HEK293 (cell line): ENCODE results near the gene ASCL5.

Experiments used
- CTCF ChIA-PET: fragments of 350-600 bp; formaldehyde crosslinking; extraction: SDS; loops from one replicate; lab custom pipeline; 2021; ENCODE audit warnings: antibody characterized with exemption; lab: Yijun Ruan, JAX
- POLR2A ChIA-PET: fragments of 300-600 bp; formaldehyde crosslinking; extraction: SDS; loops from one replicate; lab custom pipeline; 2020; ENCODE audit warnings: antibody characterized with exemption, inconsistent platforms; lab: Yijun Ruan, JAX
- H3K27ac ChIP-seq: fragments of 200-500 bp; sonication (Bioruptor generic); 2 replicates; pipeline ENCODE4 v1.5.1; 2014; ENCODE audit warnings: low read depth, low read length, control low read depth, inconsistent platforms; ENCODE audit errors: extremely low read depth
- H3K36me3 ChIP-seq, 2 experiments: fragments of 200-500 bp in 1 of 2; sonication (Bioruptor generic) in 1 of 2; 1 replicate in 1 of 2; 2 replicates in 1 of 2; pipeline ENCODE4 v1.5.1; 2014 to 2017; ENCODE audit warnings: inconsistent platforms in 2 of 2, low read length in 2 of 2; ENCODE audit not compliant: control insufficient read depth in 2 of 2, insufficient read depth in 1 of 2
- H3K4me1 ChIP-seq: fragments of 200-500 bp; sonication (Bioruptor generic); 2 replicates; pipeline ENCODE4 v1.5.1; 2014; ENCODE audit warnings: mild to moderate bottlenecking, low read length, inconsistent platforms; ENCODE audit not compliant: control insufficient read depth, insufficient read depth
- H3K4me3 ChIP-seq: 2 replicates; pipeline ENCODE4 v1.5.1; 2011; ENCODE audit warnings: low read depth, mild to moderate bottlenecking, control low read depth, low read length, moderate library complexity
- H3K9me3 ChIP-seq: fragments of 200-500 bp; sonication (Bioruptor generic); 2 replicates; pipeline ENCODE4 v1.5.1; 2014; ENCODE audit warnings: low read depth, low read length, inconsistent platforms; ENCODE audit not compliant: control insufficient read depth, insufficient read depth
- KLF1 ChIP-seq: fragments of 450-650 bp; formaldehyde crosslinking; IDR thresholded peaks from 2 replicates; pipeline ENCODE4 v1.5.1; 2016; ENCODE audit warnings: missing biosample characterization, missing genetic modification characterization
- REPIN1 ChIP-seq: fragments of 450-650 bp; formaldehyde crosslinking; IDR thresholded peaks from 2 replicates; pipeline ENCODE4 v1.5.1; 2017; ENCODE audit warnings: missing biosample characterization, missing genetic modification characterization, low read depth
- ZIC2 ChIP-seq: fragments of 450-650 bp; formaldehyde crosslinking; IDR thresholded peaks from 2 replicates; pipeline ENCODE4 v1.5.1; 2016; ENCODE audit warnings: missing biosample characterization, missing genetic modification characterization
- ZNF175 ChIP-seq: fragments of 450-650 bp; formaldehyde crosslinking; IDR thresholded peaks from 2 replicates; pipeline ENCODE4 v1.5.1; 2016; ENCODE audit warnings: missing biosample characterization, missing genetic modification characterization
- ZNF239 ChIP-seq: fragments of 450-650 bp; formaldehyde crosslinking; IDR thresholded peaks from 2 replicates; pipeline ENCODE4 v1.5.1; 2016; ENCODE audit warnings: missing biosample characterization, missing genetic modification characterization
- ZNF311 ChIP-seq: fragments of 450-650 bp; formaldehyde crosslinking; IDR thresholded peaks from 2 replicates; pipeline ENCODE4 v1.5.1; 2017; ENCODE audit warnings: missing biosample characterization, missing genetic modification characterization, borderline replicate concordance
- ZNF426 ChIP-seq: fragments of 450-650 bp; formaldehyde crosslinking; IDR thresholded peaks from 2 replicates; pipeline ENCODE4 v1.5.1; 2017; ENCODE audit warnings: missing biosample characterization, missing genetic modification characterization, mild to moderate bottlenecking, inconsistent platforms, moderate library complexity
- ZNF596 ChIP-seq: fragments of 450-650 bp; IDR thresholded peaks from 2 replicates; pipeline ENCODE4 v1.5.0; 2018; ENCODE audit warnings: missing biosample characterization, mild to moderate bottlenecking, missing genetic modification characterization, moderate library complexity
- ZSCAN23 ChIP-seq: fragments of 450-650 bp; formaldehyde crosslinking; IDR thresholded peaks from 2 replicates; pipeline ENCODE4 v1.5.1; 2016; ENCODE audit warnings: missing biosample characterization, missing genetic modification characterization
- TF ChIP-seq, protein P1 (sequence below): fragments of 450-650 bp; formaldehyde crosslinking; IDR thresholded peaks from 2 replicates; pipeline ENCODE4 v1.5.0; 2017; ENCODE audit warnings: missing biosample characterization, missing genetic modification characterization, borderline replicate concordance
- TF ChIP-seq, protein P2 (sequence below): fragments of 450-650 bp; formaldehyde crosslinking; IDR thresholded peaks from 2 replicates; pipeline ENCODE4 v1.5.1; 2016; ENCODE audit warnings: missing biosample characterization, missing genetic modification characterization
- TF ChIP-seq, protein P3 (sequence below): fragments of 450-650 bp; formaldehyde crosslinking; optimal IDR thresholded peaks from 2 replicates; pipeline ENCODE3; 2016; ENCODE audit warnings: missing biosample characterization, mild to moderate bottlenecking, missing genetic modification characterization
- TF ChIP-seq, protein P4 (sequence below): fragments of 450-650 bp; formaldehyde crosslinking; IDR thresholded peaks from 2 replicates; pipeline ENCODE4 v1.5.1; 2016; ENCODE audit warnings: missing biosample characterization, missing genetic modification characterization
- TF ChIP-seq, protein P5 (sequence below): fragments of 450-650 bp; formaldehyde crosslinking; IDR thresholded peaks from 2 replicates; pipeline ENCODE4 v1.5.1; 2016; ENCODE audit warnings: missing biosample characterization, missing genetic modification characterization, low read depth

Gene ASCL5

DNA sequence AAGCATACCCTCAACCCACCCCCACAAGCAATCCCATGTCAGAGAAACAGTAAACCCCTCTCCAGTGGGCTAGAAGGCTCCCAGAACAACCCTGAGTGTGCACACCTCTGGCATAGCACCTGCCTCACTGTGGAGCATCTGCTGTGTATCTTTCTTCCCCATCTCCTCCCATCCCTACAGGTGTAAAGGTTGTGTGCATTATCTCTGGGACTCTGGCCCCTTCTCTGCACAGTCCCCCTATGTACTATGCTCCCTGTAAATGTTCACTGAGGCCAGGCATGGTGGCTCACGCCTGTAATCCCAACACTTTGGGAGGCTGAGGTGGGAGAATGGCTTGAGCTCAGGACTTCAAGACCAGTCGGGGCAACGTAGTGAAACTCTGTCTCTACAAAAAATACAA is 14.1 kb downstream of the ASCL5 start:
- Histone ChIP-seq H3K4me3 (no peak overlapping the region), H3K4me1 (no peaks in the 10 kb centered on the region), H3K27ac (no peak overlapping the region), H3K36me3 (no peaks in the 10 kb centered on the region), H3K9me3 (no peaks in the 10 kb centered on the region)
- CTCF ChIA-PET, result interaction anchor here (0.6 to 3.5 kb wide), 7 partner anchors 15 to 141 kb away, joined by 4 to 44 read pairs (median 12); no protein-coding TSS in a partner anchor
- POLR2A ChIA-PET, result interaction anchor here (0.9 kb wide), 1 partner anchor 87 kb away, joined by 3 read pairs; no protein-coding TSS in a partner anchor
- TF ChIP-seq, protein P1, sequence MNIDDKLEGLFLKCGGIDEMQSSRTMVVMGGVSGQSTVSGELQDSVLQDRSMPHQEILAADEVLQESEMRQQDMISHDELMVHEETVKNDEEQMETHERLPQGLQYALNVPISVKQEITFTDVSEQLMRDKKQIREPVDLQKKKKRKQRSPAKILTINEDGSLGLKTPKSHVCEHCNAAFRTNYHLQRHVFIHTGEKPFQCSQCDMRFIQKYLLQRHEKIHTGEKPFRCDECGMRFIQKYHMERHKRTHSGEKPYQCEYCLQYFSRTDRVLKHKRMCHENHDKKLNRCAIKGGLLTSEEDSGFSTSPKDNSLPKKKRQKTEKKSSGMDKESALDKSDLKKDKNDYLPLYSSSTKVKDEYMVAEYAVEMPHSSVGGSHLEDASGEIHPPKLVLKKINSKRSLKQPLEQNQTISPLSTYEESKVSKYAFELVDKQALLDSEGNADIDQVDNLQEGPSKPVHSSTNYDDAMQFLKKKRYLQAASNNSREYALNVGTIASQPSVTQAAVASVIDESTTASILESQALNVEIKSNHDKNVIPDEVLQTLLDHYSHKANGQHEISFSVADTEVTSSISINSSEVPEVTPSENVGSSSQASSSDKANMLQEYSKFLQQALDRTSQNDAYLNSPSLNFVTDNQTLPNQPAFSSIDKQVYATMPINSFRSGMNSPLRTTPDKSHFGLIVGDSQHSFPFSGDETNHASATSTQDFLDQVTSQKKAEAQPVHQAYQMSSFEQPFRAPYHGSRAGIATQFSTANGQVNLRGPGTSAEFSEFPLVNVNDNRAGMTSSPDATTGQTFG (tag by site-specific recombination), result no peak
- TF ChIP-seq ZNF596 (tag by site-specific recombination) (no peak), KLF1 (no peak), ZSCAN23 (no peak), REPIN1 (tag by site-specific recombination) (no peak), ZNF239 (no peak), ZNF175 (tag by site-specific recombination) (no peak), ZNF311 (no peak)
- TF ChIP-seq, protein P2, sequence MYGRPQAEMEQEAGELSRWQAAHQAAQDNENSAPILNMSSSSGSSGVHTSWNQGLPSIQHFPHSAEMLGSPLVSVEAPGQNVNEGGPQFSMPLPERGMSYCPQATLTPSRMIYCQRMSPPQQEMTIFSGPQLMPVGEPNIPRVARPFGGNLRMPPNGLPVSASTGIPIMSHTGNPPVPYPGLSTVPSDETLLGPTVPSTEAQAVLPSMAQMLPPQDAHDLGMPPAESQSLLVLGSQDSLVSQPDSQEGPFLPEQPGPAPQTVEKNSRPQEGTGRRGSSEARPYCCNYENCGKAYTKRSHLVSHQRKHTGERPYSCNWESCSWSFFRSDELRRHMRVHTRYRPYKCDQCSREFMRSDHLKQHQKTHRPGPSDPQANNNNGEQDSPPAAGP (tag by site-specific recombination), result no peak
- TF ChIP-seq, protein P3, sequence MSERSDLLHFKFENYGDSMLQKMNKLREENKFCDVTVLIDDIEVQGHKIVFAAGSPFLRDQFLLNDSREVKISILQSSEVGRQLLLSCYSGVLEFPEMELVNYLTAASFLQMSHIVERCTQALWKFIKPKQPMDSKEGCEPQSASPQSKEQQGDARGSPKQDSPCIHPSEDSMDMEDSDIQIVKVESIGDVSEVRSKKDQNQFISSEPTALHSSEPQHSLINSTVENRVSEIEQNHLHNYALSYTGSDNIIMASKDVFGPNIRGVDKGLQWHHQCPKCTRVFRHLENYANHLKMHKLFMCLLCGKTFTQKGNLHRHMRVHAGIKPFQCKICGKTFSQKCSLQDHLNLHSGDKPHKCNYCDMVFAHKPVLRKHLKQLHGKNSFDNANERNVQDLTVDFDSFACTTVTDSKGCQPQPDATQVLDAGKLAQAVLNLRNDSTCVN (tag by site-specific recombination), result no peak
- TF ChIP-seq, protein P4, sequence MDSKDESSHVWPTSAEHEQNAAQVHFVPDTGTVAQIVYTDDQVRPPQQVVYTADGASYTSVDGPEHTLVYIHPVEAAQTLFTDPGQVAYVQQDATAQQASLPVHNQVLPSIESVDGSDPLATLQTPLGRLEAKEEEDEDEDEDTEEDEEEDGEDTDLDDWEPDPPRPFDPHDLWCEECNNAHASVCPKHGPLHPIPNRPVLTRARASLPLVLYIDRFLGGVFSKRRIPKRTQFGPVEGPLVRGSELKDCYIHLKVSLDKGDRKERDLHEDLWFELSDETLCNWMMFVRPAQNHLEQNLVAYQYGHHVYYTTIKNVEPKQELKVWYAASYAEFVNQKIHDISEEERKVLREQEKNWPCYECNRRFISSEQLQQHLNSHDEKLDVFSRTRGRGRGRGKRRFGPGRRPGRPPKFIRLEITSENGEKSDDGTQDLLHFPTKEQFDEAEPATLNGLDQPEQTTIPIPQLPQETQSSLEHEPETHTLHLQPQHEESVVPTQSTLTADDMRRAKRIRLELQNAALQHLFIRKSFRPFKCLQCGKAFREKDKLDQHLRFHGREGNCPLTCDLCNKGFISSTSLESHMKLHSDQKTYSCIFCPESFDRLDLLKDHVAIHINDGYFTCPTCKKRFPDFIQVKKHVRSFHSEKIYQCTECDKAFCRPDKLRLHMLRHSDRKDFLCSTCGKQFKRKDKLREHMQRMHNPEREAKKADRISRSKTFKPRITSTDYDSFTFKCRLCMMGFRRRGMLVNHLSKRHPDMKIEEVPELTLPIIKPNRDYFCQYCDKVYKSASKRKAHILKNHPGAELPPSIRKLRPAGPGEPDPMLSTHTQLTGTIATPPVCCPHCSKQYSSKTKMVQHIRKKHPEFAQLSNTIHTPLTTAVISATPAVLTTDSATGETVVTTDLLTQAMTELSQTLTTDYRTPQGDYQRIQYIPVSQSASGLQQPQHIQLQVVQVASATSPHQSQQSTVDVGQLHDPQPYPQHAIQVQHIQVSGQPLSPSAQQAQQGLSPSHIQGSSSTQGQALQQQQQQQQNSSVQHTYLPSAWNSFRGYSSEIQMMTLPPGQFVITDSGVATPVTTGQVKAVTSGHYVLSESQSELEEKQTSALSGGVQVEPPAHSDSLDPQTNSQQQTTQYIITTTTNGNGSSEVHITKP (tag by site-specific recombination), result no peak
- TF ChIP-seq, protein P5, sequence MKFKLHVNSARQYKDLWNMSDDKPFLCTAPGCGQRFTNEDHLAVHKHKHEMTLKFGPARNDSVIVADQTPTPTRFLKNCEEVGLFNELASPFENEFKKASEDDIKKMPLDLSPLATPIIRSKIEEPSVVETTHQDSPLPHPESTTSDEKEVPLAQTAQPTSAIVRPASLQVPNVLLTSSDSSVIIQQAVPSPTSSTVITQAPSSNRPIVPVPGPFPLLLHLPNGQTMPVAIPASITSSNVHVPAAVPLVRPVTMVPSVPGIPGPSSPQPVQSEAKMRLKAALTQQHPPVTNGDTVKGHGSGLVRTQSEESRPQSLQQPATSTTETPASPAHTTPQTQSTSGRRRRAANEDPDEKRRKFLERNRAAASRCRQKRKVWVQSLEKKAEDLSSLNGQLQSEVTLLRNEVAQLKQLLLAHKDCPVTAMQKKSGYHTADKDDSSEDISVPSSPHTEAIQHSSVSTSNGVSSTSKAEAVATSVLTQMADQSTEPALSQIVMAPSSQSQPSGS (tag by site-specific recombination), result no peak

DNA sequence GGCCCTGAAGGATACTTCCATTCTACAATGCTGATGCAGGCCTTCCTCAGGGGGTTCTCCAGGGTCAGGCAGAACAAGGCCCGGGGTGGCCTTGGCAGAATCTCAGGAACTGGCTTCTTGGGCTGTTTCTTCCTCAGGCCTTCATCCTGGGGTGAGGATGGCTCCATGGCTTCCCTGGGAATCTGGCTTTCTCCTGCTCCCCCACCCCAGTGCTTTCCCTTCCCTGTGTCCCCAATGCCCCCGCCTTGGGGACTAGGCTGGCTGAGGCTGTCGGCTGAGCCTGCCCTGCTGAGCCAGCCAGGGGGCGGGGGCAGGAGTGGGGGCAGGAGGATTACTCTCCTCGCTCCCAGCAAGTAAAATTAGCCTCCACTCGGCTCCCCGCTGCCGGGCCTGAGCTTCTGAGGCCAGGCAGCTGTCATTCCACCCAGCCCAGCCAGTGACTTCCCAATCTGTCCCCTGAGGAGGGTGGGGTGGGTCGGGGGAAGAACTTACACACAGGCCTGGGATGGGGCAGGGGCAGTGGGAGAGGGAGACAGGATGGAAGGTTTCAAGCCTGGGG is 14.7 kb downstream of the ASCL5 start, which contains the start of gene CACNA1S:
CACNA1S (minus strand) TSS at position 254 of the 559 bp plus-strand sequence; CDS start at position 167, 87 bp downstream.
- CTCF ChIA-PET, result interaction anchor here (0.6 kb wide), 1 partner anchor 86 kb away, joined by 4 read pairs; no protein-coding TSS in a partner anchor
- peak; percentile 63 for TF ChIP-seq ZIC2 (tag by site-specific recombination)
- no peak for TF ChIP-seq ZNF426 (tag by site-specific recombination)
- POLR2A ChIA-PET, result interaction anchor here (0.7 kb wide), 1 partner anchor 353 kb away, joined by 3 read pairs; no protein-coding TSS in a partner anchor
- Histone ChIP-seq H3K36me3 (no peaks in the 10 kb centered on the region), H3K9me3 (no peaks in the 10 kb centered on the region), H3K4me3 (no peak within 1 kb of the TSS), H3K4me1 (no peaks in the 10 kb centered on the region), H3K27ac (no peak within 1 kb of the TSS)
